Lung microvascular endothelial cell (primary cell): ENCODE data around the gene IL9R. TPM values are rescaled to one million over a fixed set of nuclear protein-coding genes. Genes with fewer than 3 reads are reported as not detected.
"Not testable (repeated sequence)": the region's sequence is repeated elsewhere in the genome, so short reads cannot be mapped to it uniquely, and the experiment has no call there.

ENCODE experiments used
- DNase-seq, 2 donors: peaks; one replicate each; pipeline versions ENCODE4 v3.0.0 to v3.0.0-alpha.2; 2010; ENCODE audit warnings: low read depth in 2 of 2
- total RNA-seq: library from RNA; depleted of rRNA; stranded (reverse); fragments of >200 nt; gene quantifications from 2 replicates; pipeline ENCODE4 v1.2.1, GENCODE V29; 2014

The IL9R gene
- total RNA-seq, 1 donor from 2014 or later, result not detected

GRCh38 chrX:156029707-156030442, 32.4 kb downstream of the IL9R start:
- DNase-seq, result peak in 1 of 2 donors; percentile 17

- DNase-seq, result not testable (repeated sequence)
Measured at GRCh38 chrX:156030474-156030873, 33.0 kb downstream of the IL9R start.

Other genes with a start within 250 kb of the IL9R start
- 31.8 and 32.7 TPM in 2 replicates for gene VAMP7, start 116.4 kb upstream of the IL9R start, total RNA-seq